ENCODE results near the gene FOS.

The FOS gene

GRCh38 chr14:75250800-75251199, 27.8 kb upstream of the FOS start:
- no peak for DNase-seq (ENCODE audit: low spot score)

GRCh38 chr14:75252254-75252837, 26.3 kb upstream of the FOS start:
- no peak for DNase-seq (ENCODE audit: low spot score)

GRCh38 chr14:75254381-75254822, 24.2 kb upstream of the FOS start:
- DNase-seq (ENCODE audit: low spot score): no peak

GRCh38 chr14:75254901-75255584, 23.6 kb upstream of the FOS start:
- DNase-seq (ENCODE audit: low spot score): no peak

- no peak for DNase-seq (ENCODE audit: low spot score)
These were observed 20.4 kb upstream of the FOS start for GRCh38 chr14:75258079-75258802.

GRCh38 chr14:75258803-75259509, 19.7 kb upstream of the FOS start:
- peak; percentile 100 for DNase-seq (ENCODE audit: low spot score)

- DNase-seq (ENCODE audit: low spot score): no peak
These were observed 19.1 kb upstream of the FOS start for GRCh38 chr14:75259510-75259855.

- DNase-seq (ENCODE audit: low spot score): no peak
These were observed 18.4 kb upstream of the FOS start for GRCh38 chr14:75260025-75260763.

- DNase-seq (ENCODE audit: low spot score): no peak
These were observed 16.8 kb upstream of the FOS start for GRCh38 chr14:75261820-75262219.

GRCh38 chr14:75262641-75263040, 16.0 kb upstream of the FOS start:
- no peak for DNase-seq (ENCODE audit: low spot score)

GRCh38 chr14:75264036-75264435, 14.6 kb upstream of the FOS start:
- no peak for DNase-seq (ENCODE audit: low spot score)

GRCh38 chr14:75267141-75267721, 11.4 kb upstream of the FOS start:
- DNase-seq (ENCODE audit: low spot score): no peak

- no peak for DNase-seq (ENCODE audit: low spot score)
These were observed 9.7 kb upstream of the FOS start for GRCh38 chr14:75268633-75269550.

GRCh38 chr14:75271514-75271913, 7.1 kb upstream of the FOS start:
- DNase-seq (ENCODE audit: low spot score): no peak

- DNase-seq (ENCODE audit: low spot score): no peak
These were observed 5.2 kb upstream of the FOS start for GRCh38 chr14:75273272-75274049.

GRCh38 chr14:75274050-75274898, 4.4 kb upstream of the FOS start:
- no peak for DNase-seq (ENCODE audit: low spot score)

GRCh38 chr14:75274899-75275569, 3.6 kb upstream of the FOS start:
- DNase-seq (ENCODE audit: low spot score): peak; percentile 73

- DNase-seq (ENCODE audit: low spot score): no peak
These were observed 3.0 kb upstream of the FOS start for GRCh38 chr14:75275598-75275997.

Data from CD4-positive, alpha-beta T cell treated with Interleukin-2 at 100 ng/mL for 4 hours (primary cell).